H1 (cell line): ENCODE measurements around the gene PGAM1. TPM values are rescaled to one million over a fixed set of nuclear protein-coding genes. Genes with fewer than 3 reads are reported as not detected.

Source experiments
- CBX8 ChIP-seq: fragments of 300-800, 300-1000 bp; sonication (generic); IDR thresholded peaks from 2 replicates; pipeline ENCODE4 v1.7.1; 2016; ENCODE audit warnings: low read depth, low read length, borderline replicate concordance
- CEBPB ChIP-seq: IDR thresholded peaks from 2 replicates; pipeline ENCODE4 v1.6.1; 2012; ENCODE audit warnings: low read depth, low read length
- CHD7 ChIP-seq: fragments of 300-600 bp; sonication (generic); IDR thresholded peaks from 2 replicates; pipeline ENCODE4 v1.7.1; 2012; ENCODE audit warnings: low read length, moderate library complexity, mild to moderate bottlenecking, inconsistent platforms; ENCODE audit not compliant: insufficient replicate concordance
- CTCF ChIP-seq, 3 experiments: IDR thresholded peaks; 1 replicate in 2 of 3; 2 replicates in 1 of 3; pipeline versions ENCODE4 v1.5.1 to v1.6.1; 2011; ENCODE audit warnings: low read length in 3 of 3, mild to moderate bottlenecking in 3 of 3, inconsistent platforms in 2 of 3, low read depth in 1 of 3, moderate library complexity in 1 of 3; ENCODE audit not compliant: insufficient read depth in 1 of 3; ENCODE audit errors: control extremely low read depth in 1 of 3
- POLR2AphosphoS5 ChIP-seq: IDR thresholded peaks from 2 replicates; pipeline ENCODE4 v1.6.1; 2011; ENCODE audit warnings: low read depth, low read length
- SIRT6 ChIP-seq: IDR thresholded peaks from one replicate; pipeline ENCODE4 v1.7.1; 2012; ENCODE audit warnings: low read length, inconsistent platforms
- SP1 ChIP-seq: IDR thresholded peaks from 2 replicates; pipeline ENCODE4 v1.6.1; 2011; ENCODE audit warnings: low read depth, low read length
- TAF1 ChIP-seq: IDR thresholded peaks from 2 replicates; pipeline ENCODE4 v1.6.1; 2011; ENCODE audit warnings: mild to moderate bottlenecking, low read depth, low read length
- polyA plus RNA-seq, 7 experiments: library from polyadenylated mRNA; depleted of rRNA in 3 of 7; stranded (reverse) in 5 of 7; unstranded in 2 of 7; fragments of >200 nt in 5 of 7; fragments of 200-250 nt in 2 of 7; gene quantifications; 1 replicate in 5 of 7; 2 replicates in 1 of 7; 4 replicates in 1 of 7; pipeline versions ENCODE4 v1.2.1 to v1.2.3, GENCODE V29; 2011 to 2013; ENCODE audit warnings: missing spikeins in 2 of 7, mixed read lengths in 2 of 7
- total RNA-seq: library from RNA; stranded (reverse); fragmentation: NEBNext Ultra II Directional; extraction: Animal tissue kit (Norgen Biotek cat#: 25700); gene quantifications from 2 replicates; pipeline ENCODE4 v1.2.1, GENCODE V29; 2021

Gene PGAM1
- total and polyA plus RNA-seq, 2 of the 8 experiments (the other 6 are each of a cell fraction or from before 2014, with no cell fraction given): 791 to 799 TPM

GRCh38 chr10:97400665-97401454, 25.1 kb upstream of the PGAM1 start, which contains the start of gene RRP12 (continued):
- TF ChIP-seq SP1 (no peak), SIRT6 (no peak), TAF1 (peak; percentile 66), CHD7 (no peak), CTCF (IDR thresholded peaks at IDR 0.05; ENCODE audit: control extremely low read depth in 1 of 3, insufficient read depth in 1 of 3, low read depth in 1 of 3, low read length in 3 of 3) (peak in 1 of 3 experiments; percentile 7; a peak in 1 of 4 replicates), POLR2AphosphoS5 (peak; percentile 71), CBX8 (no peak), CEBPB (no peak)
